ENCODE data around the gene ZRANB1. TPM values are rescaled to one million over a fixed set of nuclear protein-coding genes. Genes with fewer than 3 reads are reported as not detected.

The ZRANB1 gene
- total and polyA plus RNA-seq, 2 experiments from 2014 or later = 4.2 to 26.7 TPM

GRCh38 chr10:124996854-124997215, 54.9 kb downstream of the ZRANB1 start:
- H3K27me3 ChIP-seq (ENCODE audit: insufficient read depth) = no peaks in the 10 kb centered on the region
- peaks cover 30% of the 10 kb centered on the region for H4K20me1 ChIP-seq (replicated peaks; ENCODE audit: insufficient read depth)
- Mint-ChIP-seq H3K4me1 (peaks cover 2% of the 10 kb centered on the region; the same call in 1 of the 3 replicates), H3K27me3 (ENCODE audit: insufficient read depth, low read depth, poor library complexity) (peaks cover 71% of the 10 kb centered on the region), H3K4me3 (no peak overlapping the region), H3K36me3 (ENCODE audit: low read depth) (peaks cover 100% of the 10 kb centered on the region), H3K9me3 (peaks cover 3% of the 10 kb centered on the region; the same call in 2 of the 3 replicates), H3K27ac (no peak overlapping the region)
- peaks cover 38% of the 10 kb centered on the region for H3F3A ChIP-seq (replicated peaks; ENCODE audit: low read depth)
- TF ChIP-seq, protein P1, sequence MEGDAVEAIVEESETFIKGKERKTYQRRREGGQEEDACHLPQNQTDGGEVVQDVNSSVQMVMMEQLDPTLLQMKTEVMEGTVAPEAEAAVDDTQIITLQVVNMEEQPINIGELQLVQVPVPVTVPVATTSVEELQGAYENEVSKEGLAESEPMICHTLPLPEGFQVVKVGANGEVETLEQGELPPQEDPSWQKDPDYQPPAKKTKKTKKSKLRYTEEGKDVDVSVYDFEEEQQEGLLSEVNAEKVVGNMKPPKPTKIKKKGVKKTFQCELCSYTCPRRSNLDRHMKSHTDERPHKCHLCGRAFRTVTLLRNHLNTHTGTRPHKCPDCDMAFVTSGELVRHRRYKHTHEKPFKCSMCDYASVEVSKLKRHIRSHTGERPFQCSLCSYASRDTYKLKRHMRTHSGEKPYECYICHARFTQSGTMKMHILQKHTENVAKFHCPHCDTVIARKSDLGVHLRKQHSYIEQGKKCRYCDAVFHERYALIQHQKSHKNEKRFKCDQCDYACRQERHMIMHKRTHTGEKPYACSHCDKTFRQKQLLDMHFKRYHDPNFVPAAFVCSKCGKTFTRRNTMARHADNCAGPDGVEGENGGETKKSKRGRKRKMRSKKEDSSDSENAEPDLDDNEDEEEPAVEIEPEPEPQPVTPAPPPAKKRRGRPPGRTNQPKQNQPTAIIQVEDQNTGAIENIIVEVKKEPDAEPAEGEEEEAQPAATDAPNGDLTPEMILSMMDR (conservative IDR thresholded peaks at IDR 0.05; ENCODE audit: low read depth in 2 of 2) = no peak
- TF ChIP-seq, protein P2, sequence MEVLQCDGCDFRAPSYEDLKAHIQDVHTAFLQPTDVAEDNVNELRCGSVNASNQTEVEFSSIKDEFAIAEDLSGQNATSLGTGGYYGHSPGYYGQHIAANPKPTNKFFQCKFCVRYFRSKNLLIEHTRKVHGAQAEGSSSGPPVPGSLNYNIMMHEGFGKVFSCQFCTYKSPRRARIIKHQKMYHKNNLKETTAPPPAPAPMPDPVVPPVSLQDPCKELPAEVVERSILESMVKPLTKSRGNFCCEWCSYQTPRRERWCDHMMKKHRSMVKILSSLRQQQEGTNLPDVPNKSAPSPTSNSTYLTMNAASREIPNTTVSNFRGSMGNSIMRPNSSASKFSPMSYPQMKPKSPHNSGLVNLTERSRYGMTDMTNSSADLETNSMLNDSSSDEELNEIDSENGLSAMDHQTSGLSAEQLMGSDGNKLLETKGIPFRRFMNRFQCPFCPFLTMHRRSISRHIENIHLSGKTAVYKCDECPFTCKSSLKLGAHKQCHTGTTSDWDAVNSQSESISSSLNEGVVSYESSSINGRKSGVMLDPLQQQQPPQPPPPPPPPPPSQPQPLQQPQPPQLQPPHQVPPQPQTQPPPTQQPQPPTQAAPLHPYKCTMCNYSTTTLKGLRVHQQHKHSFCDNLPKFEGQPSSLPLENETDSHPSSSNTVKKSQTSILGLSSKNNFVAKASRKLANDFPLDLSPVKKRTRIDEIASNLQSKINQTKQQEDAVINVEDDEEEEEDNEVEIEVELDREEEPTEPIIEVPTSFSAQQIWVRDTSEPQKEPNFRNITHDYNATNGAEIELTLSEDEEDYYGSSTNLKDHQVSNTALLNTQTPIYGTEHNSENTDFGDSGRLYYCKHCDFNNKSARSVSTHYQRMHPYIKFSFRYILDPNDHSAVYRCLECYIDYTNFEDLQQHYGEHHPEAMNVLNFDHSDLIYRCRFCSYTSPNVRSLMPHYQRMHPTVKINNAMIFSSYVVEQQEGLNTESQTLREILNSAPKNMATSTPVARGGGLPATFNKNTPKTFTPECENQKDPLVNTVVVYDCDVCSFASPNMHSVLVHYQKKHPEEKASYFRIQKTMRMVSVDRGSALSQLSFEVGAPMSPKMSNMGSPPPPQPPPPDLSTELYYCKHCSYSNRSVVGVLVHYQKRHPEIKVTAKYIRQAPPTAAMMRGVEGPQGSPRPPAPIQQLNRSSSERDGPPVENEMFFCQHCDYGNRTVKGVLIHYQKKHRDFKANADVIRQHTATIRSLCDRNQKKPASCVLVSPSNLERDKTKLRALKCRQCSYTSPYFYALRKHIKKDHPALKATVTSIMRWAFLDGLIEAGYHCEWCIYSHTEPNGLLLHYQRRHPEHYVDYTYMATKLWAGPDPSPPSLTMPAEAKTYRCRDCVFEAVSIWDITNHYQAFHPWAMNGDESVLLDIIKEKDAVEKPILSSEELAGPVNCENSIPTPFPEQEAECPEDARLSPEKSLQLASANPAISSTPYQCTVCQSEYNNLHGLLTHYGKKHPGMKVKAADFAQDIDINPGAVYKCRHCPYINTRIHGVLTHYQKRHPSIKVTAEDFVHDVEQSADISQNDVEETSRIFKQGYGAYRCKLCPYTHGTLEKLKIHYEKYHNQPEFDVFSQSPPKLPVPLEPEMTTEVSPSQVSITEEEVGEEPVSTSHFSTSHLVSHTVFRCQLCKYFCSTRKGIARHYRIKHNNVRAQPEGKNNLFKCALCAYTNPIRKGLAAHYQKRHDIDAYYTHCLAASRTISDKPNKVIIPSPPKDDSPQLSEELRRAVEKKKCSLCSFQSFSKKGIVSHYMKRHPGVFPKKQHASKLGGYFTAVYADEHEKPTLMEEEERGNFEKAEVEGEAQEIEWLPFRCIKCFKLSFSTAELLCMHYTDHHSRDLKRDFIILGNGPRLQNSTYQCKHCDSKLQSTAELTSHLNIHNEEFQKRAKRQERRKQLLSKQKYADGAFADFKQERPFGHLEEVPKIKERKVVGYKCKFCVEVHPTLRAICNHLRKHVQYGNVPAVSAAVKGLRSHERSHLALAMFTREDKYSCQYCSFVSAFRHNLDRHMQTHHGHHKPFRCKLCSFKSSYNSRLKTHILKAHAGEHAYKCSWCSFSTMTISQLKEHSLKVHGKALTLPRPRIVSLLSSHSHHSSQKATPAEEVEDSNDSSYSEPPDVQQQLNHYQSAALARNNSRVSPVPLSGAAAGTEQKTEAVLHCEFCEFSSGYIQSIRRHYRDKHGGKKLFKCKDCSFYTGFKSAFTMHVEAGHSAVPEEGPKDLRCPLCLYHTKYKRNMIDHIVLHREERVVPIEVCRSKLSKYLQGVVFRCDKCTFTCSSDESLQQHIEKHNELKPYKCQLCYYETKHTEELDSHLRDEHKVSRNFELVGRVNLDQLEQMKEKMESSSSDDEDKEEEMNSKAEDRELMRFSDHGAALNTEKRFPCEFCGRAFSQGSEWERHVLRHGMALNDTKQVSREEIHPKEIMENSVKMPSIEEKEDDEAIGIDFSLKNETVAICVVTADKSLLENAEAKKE (CRISPR knock-in tag; IDR thresholded peaks at IDR 0.05) = no peak
- TF ChIP-seq NANOG (IDR thresholded peaks at IDR 0.05; ENCODE audit: borderline replicate concordance) = no peak
- H2AFZ ChIP-seq = no peak overlapping the region
- H3K4me2 ChIP-seq = no peak overlapping the region
- H3K9me2 ChIP-seq (ENCODE audit: insufficient read depth) = no peaks in the 10 kb centered on the region
- H3K4me3 ChIP-seq = no peak overlapping the region
- peaks cover 19% of the 10 kb centered on the region for H3K36me3 ChIP-seq (ENCODE audit: insufficient read depth)
- no peaks in the 10 kb centered on the region; the same call in 1 of the 2 replicates for H3K4me1 ChIP-seq (ENCODE audit: insufficient read depth)
- H3K79me2 ChIP-seq (replicated peaks; ENCODE audit: insufficient read depth) = no peaks in the 10 kb centered on the region; the same call in none of the 2 replicates
- ATAC-seq = no peak
- no peak for DNase-seq (ENCODE audit: low spot score)
- H3K27ac ChIP-seq (ENCODE audit: low read depth) = no peak overlapping the region

- Histone ChIP-seq H3K36me3 (ENCODE audit: insufficient read depth) (peaks cover 17% of the 10 kb centered on the region), H3K4me1 (ENCODE audit: insufficient read depth) (no peaks in the 10 kb centered on the region; the same call in 1 of the 2 replicates), H2AFZ (no peak overlapping the region), H3K9me2 (ENCODE audit: insufficient read depth) (no peaks in the 10 kb centered on the region), H3K27ac (ENCODE audit: low read depth) (no peak overlapping the region), H3K4me3 (no peak overlapping the region), H3K27me3 (ENCODE audit: insufficient read depth) (no peaks in the 10 kb centered on the region), H4K20me1 (replicated peaks; ENCODE audit: insufficient read depth) (peaks cover 30% of the 10 kb centered on the region; the same call in 1 of the 2 replicates), H3K4me2 (no peak overlapping the region), H3K79me2 (replicated peaks; ENCODE audit: insufficient read depth) (peaks cover under 1% of the 10 kb centered on the region), H3F3A (replicated peaks; ENCODE audit: low read depth) (peaks cover 34% of the 10 kb centered on the region)
- H3K4me1 Mint-ChIP-seq = peaks cover 2% of the 10 kb centered on the region; the same call in 1 of the 3 replicates
- no peak overlapping the region for H3K4me3 Mint-ChIP-seq
- DNase-seq (ENCODE audit: low spot score) (no peak), ATAC-seq (no peak)
- peaks cover 3% of the 10 kb centered on the region; the same call in 2 of the 3 replicates for H3K9me3 Mint-ChIP-seq
- no peak overlapping the region; the same call in 1 of the 2 replicates for H3K27ac Mint-ChIP-seq
- H3K27me3 Mint-ChIP-seq (ENCODE audit: insufficient read depth, low read depth, poor library complexity) = peaks cover 72% of the 10 kb centered on the region
- peaks cover 99% of the 10 kb centered on the region for H3K36me3 Mint-ChIP-seq (ENCODE audit: low read depth)
- TF ChIP-seq CREB1 (CRISPR knock-in tag; IDR thresholded peaks at IDR 0.05; ENCODE audit: low read depth) (no peak), JUNB (IDR thresholded peaks at IDR 0.05; ENCODE audit: unreplicated experiment) (no peak), STAT1 (IDR thresholded peaks at IDR 0.05; ENCODE audit: unreplicated experiment) (no peak), REST (IDR thresholded peaks at IDR 0.05; ENCODE audit: unreplicated experiment) (no peak), NANOG (IDR thresholded peaks at IDR 0.05; ENCODE audit: borderline replicate concordance) (no peak), ZNF331 (CRISPR knock-in tag; IDR thresholded peaks at IDR 0.05; ENCODE audit: low read depth) (no peak), EZH2 (IDR thresholded peaks at IDR 0.05; ENCODE audit: low read depth, unreplicated experiment) (no peak), ZNF114 (CRISPR knock-in tag; IDR thresholded peaks at IDR 0.05) (no peak)
Observed at GRCh38 chr10:124997306-124997705, 55.4 kb downstream of the ZRANB1 start.
